NCI-H82 (cell line): ENCODE measurements around the gene GPS2.

Source experiments
- DNase-seq: peaks from one replicate; lab custom pipeline; 2025; lab: John Stamatoyannopoulos, UW

Gene GPS2

DNA sequence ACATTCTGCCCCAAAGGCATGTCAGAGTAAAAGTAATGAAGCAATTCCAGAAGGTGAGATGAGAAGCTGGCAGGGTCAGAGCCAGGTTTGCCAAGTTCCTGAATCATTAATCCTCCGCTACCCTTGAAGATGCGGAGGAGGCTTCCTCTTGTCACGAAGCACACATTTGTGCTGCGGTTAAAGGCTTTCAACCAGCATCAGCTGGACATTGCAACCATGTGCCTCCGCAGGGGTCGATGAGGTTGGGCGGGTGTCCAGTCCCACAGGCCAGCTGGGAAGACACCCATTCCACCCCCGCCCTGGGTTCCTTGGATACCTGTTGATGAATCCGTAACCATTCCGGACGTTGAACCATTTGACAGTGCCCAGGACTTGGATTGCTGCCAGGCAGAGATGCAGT, 22.0 kb downstream of the GPS2 start:
- DNase-seq: no peak

DNA sequence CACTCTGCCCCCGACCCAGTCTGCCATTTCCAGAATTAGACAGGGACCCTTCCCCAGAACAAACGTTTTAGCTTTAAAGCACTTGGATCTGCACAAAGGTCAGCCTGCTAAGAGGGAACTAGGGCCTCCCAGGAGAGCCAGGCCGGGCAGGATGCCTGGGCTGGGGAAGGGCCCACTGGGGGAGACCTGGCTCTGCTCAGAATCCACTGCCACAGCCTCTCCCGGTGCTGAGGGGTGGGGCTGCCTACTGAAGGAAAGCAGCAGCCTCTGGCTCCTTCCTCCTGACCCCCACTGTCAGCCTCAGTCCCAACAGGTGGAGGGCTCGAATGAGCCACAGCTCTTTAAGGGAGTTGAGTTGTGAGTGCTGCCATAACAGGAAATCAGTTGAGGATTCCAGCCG, 22.4 kb downstream of the GPS2 start:
- DNase-seq: no peak

DNA sequence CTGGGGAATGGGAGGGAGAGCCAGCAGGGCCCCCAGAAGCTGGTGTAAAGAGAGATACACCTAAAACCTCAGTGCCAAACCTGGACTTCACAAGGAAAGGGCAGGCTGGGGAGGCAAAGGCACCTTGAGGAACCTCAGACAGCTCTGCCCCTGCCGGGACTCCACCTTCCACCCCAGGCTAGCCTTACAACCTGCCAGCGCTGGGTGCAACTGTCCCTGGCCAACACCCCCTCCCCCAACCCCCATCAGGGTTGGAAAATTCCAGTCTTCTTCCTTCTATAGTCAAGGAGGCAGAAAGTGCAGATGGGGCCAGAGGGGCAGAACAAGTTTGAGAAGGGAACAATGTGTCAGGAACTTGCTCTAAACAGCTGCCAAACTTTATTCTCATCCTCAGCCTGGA, 23.0 kb downstream of the GPS2 start:
- no peak for DNase-seq

DNA sequence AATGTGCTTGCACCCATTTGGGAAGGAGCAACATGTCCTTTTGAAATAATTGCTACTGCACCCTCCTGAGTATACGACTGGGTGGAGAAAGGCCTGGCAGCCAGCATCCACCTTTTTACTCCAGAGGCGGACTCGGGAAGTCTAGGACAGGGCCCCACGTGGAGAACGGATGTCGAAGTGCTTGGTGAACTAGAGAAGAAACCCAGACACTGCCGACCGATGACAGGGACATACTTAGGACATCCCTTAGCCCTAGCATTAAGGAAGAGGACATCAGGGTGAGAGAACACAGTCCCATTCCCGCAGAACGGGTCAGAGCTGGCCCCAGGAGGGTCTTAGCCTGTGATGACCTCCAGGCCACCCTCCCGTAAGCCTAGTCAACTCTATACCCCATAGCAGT, 24.5 kb downstream of the GPS2 start:
- DNase-seq: no peak

DNA sequence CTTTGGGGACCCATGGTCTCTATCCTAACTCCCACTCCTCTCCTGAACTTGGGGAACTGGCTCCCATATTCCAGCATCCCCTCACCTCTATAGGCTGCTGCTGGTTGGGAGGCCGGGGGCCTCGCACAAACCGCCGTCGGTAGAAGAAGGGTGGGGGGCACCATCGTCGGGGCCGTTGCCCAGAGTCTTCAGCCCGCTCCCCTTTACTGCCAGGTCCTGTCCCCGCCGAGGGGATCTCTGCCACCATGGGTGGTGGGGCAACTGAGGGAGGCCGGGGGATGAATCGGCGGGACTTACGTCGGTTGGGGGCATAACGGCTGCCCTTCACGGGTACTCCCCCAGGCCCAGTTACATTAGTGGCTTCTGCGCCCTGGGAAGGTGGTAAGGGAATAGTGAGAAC, 25.0 kb downstream of the GPS2 start:
- no peak for DNase-seq

DNA sequence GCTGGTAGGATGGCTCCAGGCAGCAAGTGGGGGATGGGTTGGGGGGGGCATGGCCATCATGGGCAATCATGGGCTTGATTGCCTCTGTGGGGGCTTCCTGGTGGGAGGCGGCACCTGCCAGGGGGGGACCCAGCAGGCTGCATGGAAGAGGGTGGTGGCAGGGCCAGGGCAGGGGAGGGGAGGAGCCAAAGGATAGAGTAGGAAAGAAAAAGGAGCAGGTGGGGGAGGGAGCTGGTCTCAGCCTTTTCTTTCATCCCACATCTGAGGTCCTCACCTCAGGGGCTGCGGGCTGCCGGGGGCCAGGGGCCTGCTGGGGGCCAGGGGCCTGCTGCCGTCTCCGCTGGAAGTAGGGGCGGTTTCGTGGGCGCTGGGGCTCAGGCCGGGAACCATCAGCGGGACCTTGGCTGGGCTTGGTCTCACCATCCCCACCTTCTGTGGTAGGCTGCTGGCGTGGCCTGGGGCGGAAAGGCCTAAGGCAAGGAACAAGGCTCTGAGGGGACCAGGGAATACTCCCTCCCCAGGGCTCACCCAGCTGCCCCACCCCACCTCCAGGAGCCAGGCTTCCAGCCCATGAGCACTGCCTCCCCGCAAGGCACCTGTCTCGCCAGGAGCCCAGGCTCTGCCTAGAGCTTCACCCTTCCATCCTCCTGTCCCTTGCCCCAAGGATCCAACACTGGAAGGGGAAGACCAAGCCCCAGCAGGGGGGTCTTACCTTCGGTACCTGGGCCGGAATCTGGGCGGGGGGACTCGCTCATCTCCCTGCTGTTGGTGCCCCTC, 25.7 kb downstream of the GPS2 start:
- no peak for DNase-seq

DNA sequence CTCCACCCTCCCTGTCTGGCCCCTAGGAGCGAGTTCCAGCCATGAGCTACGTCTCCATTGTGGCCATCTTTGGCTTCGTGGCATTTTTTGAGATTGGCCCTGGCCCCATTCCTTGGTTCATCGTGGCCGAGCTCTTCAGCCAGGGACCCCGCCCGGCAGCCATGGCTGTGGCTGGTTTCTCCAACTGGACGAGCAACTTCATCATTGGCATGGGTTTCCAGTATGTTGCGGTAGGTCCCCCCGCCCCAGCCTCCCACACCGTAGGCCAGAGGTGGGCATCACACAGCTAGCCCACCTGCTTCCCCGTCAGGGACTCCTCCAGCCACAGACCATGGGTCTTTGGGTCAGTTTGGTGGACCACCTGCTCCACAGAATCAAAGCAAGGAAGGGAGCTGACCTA, 29.5 kb downstream of the GPS2 start:
- no peak for DNase-seq

DNA sequence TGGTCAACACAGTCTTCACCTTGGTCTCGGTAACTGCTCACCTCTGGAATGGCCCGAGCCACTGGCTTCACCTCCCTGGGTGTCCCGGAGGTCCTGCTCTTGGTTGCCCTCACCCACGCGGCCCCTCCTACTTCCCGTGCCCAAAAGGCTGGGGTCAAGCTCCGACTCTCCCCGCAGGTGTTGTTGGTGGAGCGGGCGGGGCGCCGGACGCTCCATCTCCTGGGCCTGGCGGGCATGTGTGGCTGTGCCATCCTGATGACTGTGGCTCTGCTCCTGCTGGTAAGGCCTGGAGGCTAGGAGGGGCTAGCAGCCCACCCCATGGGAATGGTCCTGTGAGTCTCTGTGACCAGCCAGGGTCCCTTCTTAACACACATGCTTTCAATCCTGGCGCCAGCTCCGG, 30.2 kb downstream of the GPS2 start:
- no peak for DNase-seq

DNA sequence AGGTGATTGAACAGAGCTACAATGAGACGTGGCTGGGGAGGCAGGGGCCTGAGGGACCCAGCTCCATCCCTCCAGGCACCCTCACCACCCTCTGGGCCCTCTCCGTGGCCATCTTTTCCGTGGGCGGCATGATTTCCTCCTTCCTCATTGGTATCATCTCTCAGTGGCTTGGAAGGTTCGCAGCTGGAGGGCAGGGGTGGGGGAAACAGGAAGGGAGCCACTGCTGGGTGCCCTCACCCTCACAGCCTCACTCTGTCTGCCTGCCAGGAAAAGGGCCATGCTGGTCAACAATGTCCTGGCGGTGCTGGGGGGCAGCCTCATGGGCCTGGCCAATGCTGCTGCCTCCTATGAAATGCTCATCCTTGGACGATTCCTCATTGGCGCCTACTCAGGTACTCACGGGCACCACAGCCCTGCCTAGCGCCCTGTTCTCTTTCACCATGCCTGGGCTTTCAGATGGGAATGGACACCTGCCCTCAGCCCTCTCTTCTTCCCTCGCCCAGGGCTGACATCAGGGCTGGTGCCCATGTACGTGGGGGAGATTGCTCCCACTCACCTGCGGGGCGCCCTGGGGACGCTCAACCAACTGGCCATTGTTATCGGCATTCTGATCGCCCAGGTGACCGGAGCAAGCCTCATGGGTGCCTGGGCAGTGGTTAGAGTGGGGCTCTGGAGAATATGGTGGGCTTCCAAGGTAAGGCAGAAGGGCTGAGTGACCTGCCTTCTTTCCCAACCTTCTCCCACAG, 31.5 kb downstream of the GPS2 start:
- no peak for DNase-seq

DNA sequence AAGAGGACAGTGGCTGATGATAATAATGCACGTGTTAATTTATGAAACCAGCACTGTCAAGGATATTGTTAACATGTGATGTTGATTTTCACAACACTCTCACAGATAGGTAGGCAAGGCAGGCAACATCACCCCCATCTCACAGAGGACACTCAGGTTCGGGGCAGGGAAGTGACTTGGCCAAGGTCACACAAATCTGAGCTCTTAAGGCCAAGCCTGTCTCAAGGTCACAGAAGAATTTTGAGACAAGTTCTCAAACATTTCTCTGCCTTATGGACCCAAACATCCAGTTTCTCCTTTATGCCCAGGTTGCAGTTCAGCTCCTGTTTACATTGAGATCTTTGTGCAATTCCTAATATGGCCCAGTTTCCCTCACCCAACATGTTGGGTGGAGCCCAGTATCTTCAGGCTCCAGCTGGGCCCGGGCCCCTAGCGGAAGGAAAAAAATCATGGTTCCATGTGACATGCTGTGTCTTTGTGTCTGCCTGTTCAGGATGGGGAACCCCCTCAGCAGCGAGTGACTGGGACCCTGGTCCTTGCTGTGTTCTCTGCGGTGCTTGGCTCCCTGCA, 32.3 kb downstream of the GPS2 start:
- no peak for DNase-seq

DNA sequence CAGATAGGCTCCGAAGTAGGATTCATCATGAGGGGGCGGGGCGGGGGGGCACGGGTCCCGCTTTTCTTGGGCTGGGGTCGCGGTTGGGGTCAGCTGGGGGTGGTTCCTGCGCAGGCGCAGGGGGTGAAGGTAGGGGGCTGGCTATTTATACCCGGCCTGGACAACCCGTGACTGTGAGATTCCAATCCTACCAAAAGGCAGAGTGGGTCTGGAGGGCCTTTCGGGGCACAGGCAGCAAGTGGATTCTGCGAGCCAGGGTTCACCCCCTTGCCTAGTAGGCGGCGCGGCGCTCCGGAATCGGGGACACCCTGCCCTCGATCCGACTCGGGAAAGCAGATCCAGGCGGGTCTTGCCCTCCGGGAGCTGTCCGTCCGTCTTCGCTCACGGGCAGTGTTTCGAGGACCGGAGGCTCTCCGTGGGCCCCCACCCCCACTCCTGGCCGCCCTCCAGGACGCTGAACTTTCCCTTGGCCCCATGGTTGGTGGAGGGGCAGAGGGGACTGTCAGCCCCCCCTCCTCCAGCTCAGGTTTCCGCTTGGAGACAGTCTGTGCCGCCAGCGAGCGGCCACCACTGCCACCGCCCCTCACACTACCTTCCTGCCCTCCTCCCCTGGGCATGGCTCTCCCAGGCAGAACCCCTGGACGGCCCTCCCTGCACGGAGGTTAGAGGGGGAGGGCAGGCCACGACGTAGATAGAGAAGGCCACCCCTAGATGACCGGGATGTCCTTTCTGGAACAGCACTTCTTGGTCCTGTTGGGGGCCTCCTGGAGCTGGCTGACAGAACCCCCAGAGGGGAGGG, 33.0 kb downstream of the GPS2 start:
- DNase-seq: peak; percentile 63

DNA sequence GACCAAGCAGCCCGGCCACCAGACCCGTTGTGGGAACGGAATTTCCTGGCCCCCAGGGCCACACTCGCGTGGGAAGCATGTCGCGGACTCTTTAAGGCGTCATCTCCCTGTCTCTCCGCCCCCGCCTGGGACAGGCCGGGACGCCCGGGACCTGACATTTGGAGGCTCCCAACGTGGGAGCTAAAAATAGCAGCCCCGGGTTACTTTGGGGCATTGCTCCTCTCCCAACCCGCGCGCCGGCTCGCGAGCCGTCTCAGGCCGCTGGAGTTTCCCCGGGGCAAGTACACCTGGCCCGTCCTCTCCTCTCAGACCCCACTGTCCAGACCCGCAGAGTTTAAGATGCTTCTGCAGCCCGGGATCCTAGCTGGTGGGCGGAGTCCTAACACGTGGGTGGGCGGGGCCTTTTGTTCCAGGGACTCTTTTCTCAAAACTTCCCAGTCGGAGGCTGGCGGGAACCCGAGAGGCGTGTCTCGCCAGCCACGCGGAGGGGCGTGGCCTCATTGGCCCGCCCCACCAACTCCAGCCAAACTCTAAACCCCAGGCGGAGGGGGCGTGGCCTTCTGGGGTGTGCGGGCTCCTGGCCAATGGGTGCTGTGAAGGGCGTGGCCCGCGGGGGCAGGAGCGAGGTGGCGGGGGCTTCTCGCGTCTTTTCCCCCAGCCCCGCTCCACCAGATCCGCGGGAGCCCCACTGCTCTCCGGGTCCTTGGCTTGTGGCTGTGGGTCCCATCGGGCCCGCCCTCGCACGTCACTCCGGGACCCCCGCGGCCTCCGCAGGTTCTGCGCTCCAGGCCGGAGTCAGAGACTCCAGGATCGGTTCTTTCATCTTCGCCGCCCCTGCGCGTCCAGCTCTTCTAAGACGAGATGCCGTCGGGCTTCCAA, 33.8 kb downstream of the GPS2 start, which contains the start of gene SLC2A4:
Gene SLC2A4, plus strand, starts transcription at position 645 of the 879 bp plus-strand sequence. Its CDS starts 217 bp downstream, at position 862.
- peak; percentile 100 for DNase-seq

DNA sequence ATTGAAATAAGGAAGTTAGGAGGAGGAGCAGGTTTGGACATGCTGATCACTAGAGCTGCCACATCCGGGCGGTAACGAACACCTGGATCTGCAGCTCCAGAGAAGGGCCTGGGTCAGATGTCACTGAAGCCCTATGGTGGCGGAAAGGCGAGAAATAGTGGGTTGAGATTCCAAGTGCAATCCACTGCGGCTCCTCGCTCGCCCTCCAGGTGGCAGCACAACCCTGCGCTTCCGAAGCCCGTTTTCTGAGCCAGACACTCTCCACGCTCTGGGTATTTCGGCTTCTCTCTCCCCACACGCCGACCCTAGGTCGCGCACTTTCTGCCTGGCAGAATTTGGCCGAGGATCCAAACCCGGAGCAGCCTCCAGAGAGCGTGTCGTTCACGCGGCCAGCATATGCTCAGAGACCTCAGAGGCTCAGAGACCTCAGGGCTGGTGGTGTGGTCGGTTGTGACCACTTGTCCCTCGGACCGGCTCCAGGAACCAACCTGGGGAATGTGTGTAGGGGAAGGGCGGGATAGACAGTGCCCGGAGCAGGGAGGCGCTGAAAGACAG, 34.6 kb downstream of the GPS2 start:
- DNase-seq: peak; percentile 95

DNA sequence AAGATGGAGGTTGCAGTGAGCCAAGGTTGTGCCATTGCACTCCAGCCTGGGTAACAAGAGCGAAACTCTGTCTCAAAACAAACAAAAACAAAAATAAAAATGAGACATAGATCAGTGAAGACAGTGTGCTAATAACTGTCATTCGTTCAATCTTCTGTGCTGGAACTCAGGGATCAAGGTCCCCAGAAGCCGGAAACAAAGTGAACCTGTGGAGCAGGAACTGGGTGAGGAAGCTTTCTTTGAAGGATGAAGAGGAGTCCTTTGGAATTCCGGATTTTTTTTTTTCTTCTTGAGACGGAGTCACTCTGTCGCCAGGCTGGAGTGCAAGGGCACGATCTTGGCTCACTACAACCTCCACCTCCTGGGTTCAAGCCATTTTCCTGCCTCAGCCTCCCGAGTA, 35.7 kb downstream of the GPS2 start:
- no peak for DNase-seq

DNA sequence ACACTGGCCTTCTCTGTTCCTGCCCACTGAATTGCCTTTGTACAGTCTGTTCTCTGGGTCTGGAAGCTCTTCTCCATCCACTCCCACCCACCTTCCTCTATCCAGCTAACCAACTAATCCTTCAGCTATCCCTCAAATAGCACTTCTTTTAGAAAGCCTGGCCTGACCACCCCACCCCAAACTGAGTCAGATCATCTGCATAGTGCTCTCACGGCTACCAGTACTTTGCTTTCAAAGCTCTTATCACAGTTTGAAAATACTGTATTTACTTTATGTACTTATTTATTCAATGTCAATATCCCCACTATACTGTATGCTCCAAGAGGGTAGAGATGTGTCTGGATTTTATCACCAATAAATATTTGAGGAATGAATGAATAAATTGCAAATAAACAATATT, 48.4 kb downstream of the GPS2 start:
- no peak for DNase-seq

DNA sequence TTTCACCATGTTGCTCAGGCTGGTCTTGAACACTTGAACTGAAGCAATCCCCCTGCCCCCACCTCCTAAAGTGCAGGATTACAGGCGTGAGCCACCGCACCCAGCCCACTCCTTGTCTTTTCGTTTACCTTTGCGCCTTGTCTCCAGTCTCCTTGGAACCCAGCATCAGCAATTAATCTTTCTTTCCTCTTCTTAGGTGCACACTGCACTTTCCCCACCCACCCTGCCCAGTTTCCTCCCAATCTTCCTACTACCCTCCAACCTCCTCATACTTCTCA, 51.4 kb downstream of the GPS2 start:
- DNase-seq: peak; percentile 55

DNA sequence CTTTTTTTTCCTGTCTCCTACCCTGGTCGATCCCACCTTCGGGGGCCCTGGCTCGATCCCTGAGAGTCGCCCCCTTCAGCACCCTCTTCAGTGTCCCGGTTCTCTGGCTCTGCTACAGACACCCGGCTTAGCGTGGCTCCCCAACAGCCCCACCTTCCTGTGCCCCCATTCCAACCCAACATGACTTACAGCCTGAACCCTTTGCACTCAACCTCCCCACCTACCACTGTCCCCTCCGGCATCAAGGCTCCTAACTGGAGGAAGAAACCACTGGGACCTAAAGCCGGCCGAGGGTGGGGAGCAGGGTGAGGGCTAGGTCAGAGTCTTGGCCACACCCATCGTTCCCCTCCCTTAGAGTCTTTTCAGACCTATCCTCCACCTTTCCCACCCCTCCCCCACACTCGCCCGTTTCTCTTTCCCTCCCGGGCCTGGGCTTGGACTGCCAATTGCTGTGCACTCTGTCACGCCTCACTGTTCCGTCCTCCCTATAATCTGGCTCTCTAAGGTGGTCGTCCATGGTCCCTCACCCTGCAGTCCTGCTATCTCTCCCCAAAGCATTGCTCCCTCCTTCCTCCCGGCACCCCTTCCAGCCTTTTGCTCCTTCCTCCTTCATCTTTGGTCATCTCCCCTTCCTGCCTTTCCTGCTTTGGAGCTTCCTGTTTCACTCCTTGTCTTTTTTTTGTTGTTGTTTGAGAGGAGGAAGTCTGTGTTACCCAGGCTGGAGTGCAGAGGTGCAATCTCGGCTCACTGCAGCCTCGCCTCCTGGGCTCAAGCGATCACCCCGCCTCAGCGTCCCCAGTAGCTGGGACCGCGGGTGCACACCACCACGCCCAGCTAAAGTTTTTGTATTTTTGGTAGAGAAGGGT, 52.0 kb downstream of the GPS2 start:
- DNase-seq: peak; percentile 68
